Suprapubic skin (tissue), 4 donors: ENCODE data around the gene ZNF280A.

Source experiments
- EP300 ChIP-seq: sonication (generic); formaldehyde crosslinking; IDR thresholded peaks from one replicate; pipeline ENCODE4 v1.6.1; 2017; ENCODE audit warnings: antibody characterized with exemption
- POLR2A ChIP-seq, 2 donors: fragments of 450-650 bp; IDR thresholded peaks; one replicate each; pipeline ENCODE4 v1.6.1; 2017; ENCODE audit warnings: antibody characterized with exemption in 2 of 2, mild to moderate bottlenecking in 2 of 2, moderate library complexity in 2 of 2
- POLR2AphosphoS5 ChIP-seq, 3 donors: sonication (generic); formaldehyde crosslinking; IDR thresholded peaks; one replicate each; pipeline ENCODE4 v1.6.1; 2017; ENCODE audit warnings: antibody characterized with exemption in 3 of 3
- TF ChIP-seq, protein P1 (sequence below), 2 donors: fragments of 200-600 bp in 1 of 2; fragments of 450-650 bp in 1 of 2; sonication (generic) in 1 of 2; IDR thresholded peaks; one replicate each; pipeline ENCODE4 v1.5.1; 2016 to 2019; ENCODE audit warnings: antibody characterized with exemption in 2 of 2, mild to moderate bottlenecking in 1 of 2, moderate library complexity in 1 of 2

DNA sequence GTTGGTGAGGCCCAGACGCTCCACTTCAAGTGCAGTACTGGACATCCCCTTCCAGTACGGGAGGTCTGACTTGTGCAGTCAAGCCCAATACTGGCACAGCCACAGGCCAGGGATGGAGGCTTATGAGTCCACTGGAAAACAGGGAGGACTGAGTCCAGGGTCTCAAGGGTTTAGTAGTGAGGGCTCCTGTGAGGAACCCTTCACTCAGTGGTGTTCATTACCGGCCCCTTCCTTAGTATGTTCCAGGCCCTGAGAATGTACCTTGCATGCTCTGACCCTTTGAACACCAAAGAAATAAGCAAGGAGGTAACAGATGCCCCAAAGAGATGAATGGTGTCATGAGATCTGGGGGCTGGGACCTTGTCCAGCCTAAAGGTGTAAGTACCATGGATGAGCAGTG is 27.2 kb upstream of the ZNF280A start:
- TF ChIP-seq EP300: no peak
- TF ChIP-seq, protein P1, sequence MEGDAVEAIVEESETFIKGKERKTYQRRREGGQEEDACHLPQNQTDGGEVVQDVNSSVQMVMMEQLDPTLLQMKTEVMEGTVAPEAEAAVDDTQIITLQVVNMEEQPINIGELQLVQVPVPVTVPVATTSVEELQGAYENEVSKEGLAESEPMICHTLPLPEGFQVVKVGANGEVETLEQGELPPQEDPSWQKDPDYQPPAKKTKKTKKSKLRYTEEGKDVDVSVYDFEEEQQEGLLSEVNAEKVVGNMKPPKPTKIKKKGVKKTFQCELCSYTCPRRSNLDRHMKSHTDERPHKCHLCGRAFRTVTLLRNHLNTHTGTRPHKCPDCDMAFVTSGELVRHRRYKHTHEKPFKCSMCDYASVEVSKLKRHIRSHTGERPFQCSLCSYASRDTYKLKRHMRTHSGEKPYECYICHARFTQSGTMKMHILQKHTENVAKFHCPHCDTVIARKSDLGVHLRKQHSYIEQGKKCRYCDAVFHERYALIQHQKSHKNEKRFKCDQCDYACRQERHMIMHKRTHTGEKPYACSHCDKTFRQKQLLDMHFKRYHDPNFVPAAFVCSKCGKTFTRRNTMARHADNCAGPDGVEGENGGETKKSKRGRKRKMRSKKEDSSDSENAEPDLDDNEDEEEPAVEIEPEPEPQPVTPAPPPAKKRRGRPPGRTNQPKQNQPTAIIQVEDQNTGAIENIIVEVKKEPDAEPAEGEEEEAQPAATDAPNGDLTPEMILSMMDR (IDR thresholded peaks at IDR 0.05): no peak
- no peak for TF ChIP-seq POLR2AphosphoS5 (IDR thresholded peaks at IDR 0.05)
- TF ChIP-seq POLR2A (IDR thresholded peaks at IDR 0.05): no peak
